Keratinocyte (primary cell): ENCODE measurements around the gene ALKBH2. TPM values are rescaled to one million over a fixed set of nuclear protein-coding genes. Genes with fewer than 3 reads are reported as not detected.

Experiments
- DNase-seq: peaks from one replicate; pipeline ENCODE4 v3.0.0-alpha.2; 2011; ENCODE audit warnings: low read depth, missing footprints, low spot score
- FAIRE-seq: peaks from 2 replicates; lab custom pipeline; 2011; peaks lifted over from hg19 to GRCh38; lab: Jason Lieb, UNC
- H2AFZ ChIP-seq: 2 replicates; pipeline ENCODE4 v1.6.0; 2012; ENCODE audit warnings: low read length, control low read depth, inconsistent platforms; ENCODE audit not compliant: control insufficient read depth
- H3K27ac ChIP-seq: 2 replicates; pipeline ENCODE4 v1.5.1; 2011; ENCODE audit warnings: low read length; ENCODE audit not compliant: control insufficient read depth, insufficient read depth
- H3K27me3 ChIP-seq: 3 replicates; pipeline ENCODE4 v1.6.0; 2011; ENCODE audit warnings: low read length; ENCODE audit not compliant: control insufficient read depth, insufficient read depth; ENCODE audit errors: extremely low read depth
- H3K36me3 ChIP-seq, 2 experiments: 2 replicates in 1 of 2; 3 replicates in 1 of 2; pipeline ENCODE4 v1.5.1; 2011; ENCODE audit warnings: low read length in 2 of 2, mild to moderate bottlenecking in 1 of 2; ENCODE audit not compliant: control insufficient read depth in 2 of 2, insufficient read depth in 2 of 2; ENCODE audit errors: extremely low read depth in 1 of 2
- H3K4me1 ChIP-seq: 3 replicates; pipeline ENCODE4 v1.5.1; 2011; ENCODE audit warnings: low read length; ENCODE audit not compliant: control insufficient read depth, insufficient read depth; ENCODE audit errors: extremely low read depth
- H3K4me2 ChIP-seq: 3 replicates; pipeline ENCODE4 v1.6.0; 2011; ENCODE audit warnings: low read depth, low read length; ENCODE audit not compliant: control insufficient read depth, insufficient read depth; ENCODE audit errors: extremely low read depth
- H3K4me3 ChIP-seq, 3 experiments: fragments of 200-600 bp in 1 of 3; sonication (generic) in 1 of 3; 2 replicates in 2 of 3; 3 replicates in 1 of 3; pipeline ENCODE4 v1.5.1; 2011 to 2016; ENCODE audit warnings: low read length in 3 of 3, mild to moderate bottlenecking in 3 of 3, control low read depth in 2 of 3, inconsistent platforms in 1 of 3, low read depth in 1 of 3, mixed read lengths in 1 of 3, mixed run types in 1 of 3, moderate library complexity in 1 of 3; ENCODE audit not compliant: control insufficient read depth in 2 of 3, insufficient read depth in 2 of 3; ENCODE audit errors: extremely low read depth in 1 of 3
- H3K79me2 ChIP-seq: 2 replicates; pipeline ENCODE4 v1.6.0; 2012; ENCODE audit warnings: low read length; ENCODE audit not compliant: control insufficient read depth, insufficient read depth
- H3K9ac ChIP-seq: 3 replicates; pipeline ENCODE4 v1.6.0; 2011; ENCODE audit warnings: low read length; ENCODE audit not compliant: control insufficient read depth, insufficient read depth; ENCODE audit errors: extremely low read depth
- H3K9me1 ChIP-seq: 3 replicates; pipeline ENCODE4 v1.6.0; 2011; ENCODE audit warnings: low read length; ENCODE audit not compliant: control insufficient read depth, insufficient read depth; ENCODE audit errors: extremely low read depth
- H3K9me3 ChIP-seq: 2 replicates; pipeline ENCODE4 v1.5.1; 2012; ENCODE audit warnings: low read depth, low read length; ENCODE audit not compliant: control insufficient read depth
- H4K20me1 ChIP-seq: 3 replicates; pipeline ENCODE4 v1.6.0; 2011; ENCODE audit warnings: low read length; ENCODE audit not compliant: control insufficient read depth, insufficient read depth; ENCODE audit errors: extremely low read depth
- EZH2 ChIP-seq: IDR thresholded peaks from one replicate; pipeline ENCODE4 v1.6.1; 2012; ENCODE audit warnings: inconsistent platforms, mild to moderate bottlenecking, low read length, moderate library complexity
- dilution Hi-C: fragments of 300-500 bp; cut with MboI; formaldehyde crosslinking; loops from one replicate; pipeline ENCODE4 v1.7.0; 2020; ENCODE audit warnings: low sequenced_read_pairs; ENCODE audit not compliant: extremely low pct_ligation_motif_present
- polyA plus RNA-seq, 5 experiments: library from polyadenylated mRNA; depleted of rRNA in 3 of 5; stranded (reverse) in 3 of 5; stranded (forward) in 1 of 5; unstranded in 1 of 5; fragments of >200 nt; gene quantifications; 1 replicate in 1 of 5; 2 replicates in 3 of 5; 3 replicates in 1 of 5; pipeline versions ENCODE4 v1.2.1 to v1.2.3, GENCODE V29; 2011 to 2012; ENCODE audit warnings: missing spikeins in 2 of 5, low read depth in 1 of 5, low replicate concordance in 1 of 5
- TF ChIP-seq, protein P1 (sequence below), 3 experiments: IDR thresholded peaks in 1 of 3; conservative IDR thresholded peaks in 1 of 3; optimal IDR thresholded peaks in 1 of 3; 2 replicates in 2 of 3; 3 replicates in 1 of 3; pipeline versions ENCODE3 to v1.5.1; 2011; ENCODE audit warnings: low read length in 3 of 3, mild to moderate bottlenecking in 3 of 3, moderate library complexity in 2 of 3, control low read depth in 1 of 3, inconsistent platforms in 1 of 3; ENCODE audit not compliant: insufficient read depth in 2 of 3; ENCODE audit errors: extremely low read depth in 1 of 3

The ALKBH2 gene
- polyA plus RNA-seq, 1 donor (not counting 4 experiments of a cell fraction or from before 2014, with no cell fraction given) = 25.2 TPM

- dilution Hi-C loops = no loop called here
- H3K4me2 ChIP-seq = no peak overlapping the region
- H2AFZ ChIP-seq = no peak overlapping the region
- FAIRE-seq (no peak), DNase-seq (no peak)
- H3K9ac ChIP-seq = no peak overlapping the region
- no peak for TF ChIP-seq EZH2
- TF ChIP-seq, protein P1, sequence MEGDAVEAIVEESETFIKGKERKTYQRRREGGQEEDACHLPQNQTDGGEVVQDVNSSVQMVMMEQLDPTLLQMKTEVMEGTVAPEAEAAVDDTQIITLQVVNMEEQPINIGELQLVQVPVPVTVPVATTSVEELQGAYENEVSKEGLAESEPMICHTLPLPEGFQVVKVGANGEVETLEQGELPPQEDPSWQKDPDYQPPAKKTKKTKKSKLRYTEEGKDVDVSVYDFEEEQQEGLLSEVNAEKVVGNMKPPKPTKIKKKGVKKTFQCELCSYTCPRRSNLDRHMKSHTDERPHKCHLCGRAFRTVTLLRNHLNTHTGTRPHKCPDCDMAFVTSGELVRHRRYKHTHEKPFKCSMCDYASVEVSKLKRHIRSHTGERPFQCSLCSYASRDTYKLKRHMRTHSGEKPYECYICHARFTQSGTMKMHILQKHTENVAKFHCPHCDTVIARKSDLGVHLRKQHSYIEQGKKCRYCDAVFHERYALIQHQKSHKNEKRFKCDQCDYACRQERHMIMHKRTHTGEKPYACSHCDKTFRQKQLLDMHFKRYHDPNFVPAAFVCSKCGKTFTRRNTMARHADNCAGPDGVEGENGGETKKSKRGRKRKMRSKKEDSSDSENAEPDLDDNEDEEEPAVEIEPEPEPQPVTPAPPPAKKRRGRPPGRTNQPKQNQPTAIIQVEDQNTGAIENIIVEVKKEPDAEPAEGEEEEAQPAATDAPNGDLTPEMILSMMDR (optimal IDR thresholded peaks at IDR 0.05 in 1 of 3, IDR thresholded peaks at IDR 0.05 in 1 of 3, conservative IDR thresholded peaks at IDR 0.05 in 1 of 3; ENCODE audit: extremely low read depth in 1 of 3, insufficient read depth in 2 of 3, low read length in 3 of 3) = no peak
- H3K27me3 ChIP-seq = no peaks in the 10 kb centered on the region
- H3K9me3 ChIP-seq = no peaks in the 10 kb centered on the region
- H3K9me1 ChIP-seq = no peaks in the 10 kb centered on the region
- H3K4me3 ChIP-seq = no peak overlapping the region
- H4K20me1 ChIP-seq = no peaks in the 10 kb centered on the region
- peaks cover 12% of the 10 kb centered on the region for H3K4me1 ChIP-seq
- H3K36me3 ChIP-seq = peaks cover 8 to 10% of the 10 kb centered on the region in 2 experiments
- no peak overlapping the region for H3K27ac ChIP-seq
- peaks cover 16% of the 10 kb centered on the region for H3K79me2 ChIP-seq
These were observed 3.6 kb downstream of the ALKBH2 start for GRCh38 chr12:109089683-109090082.

GRCh38 chr12:109088818-109089217, 4.5 kb downstream of the ALKBH2 start:
- H3K4me1 ChIP-seq = peaks cover 12% of the 10 kb centered on the region
- DNase-seq (no peak), FAIRE-seq (no peak)
- H3K9me3 ChIP-seq = no peaks in the 10 kb centered on the region
- H3K9ac ChIP-seq = no peak overlapping the region
- peaks cover 16% of the 10 kb centered on the region for H3K79me2 ChIP-seq
- no peaks in the 10 kb centered on the region for H3K9me1 ChIP-seq
- H3K27ac ChIP-seq = no peak overlapping the region
- no peaks in the 10 kb centered on the region for H4K20me1 ChIP-seq
- TF ChIP-seq, protein P1 (optimal IDR thresholded peaks at IDR 0.05 in 1 of 3, IDR thresholded peaks at IDR 0.05 in 1 of 3, conservative IDR thresholded peaks at IDR 0.05 in 1 of 3; ENCODE audit: extremely low read depth in 1 of 3, insufficient read depth in 2 of 3, low read length in 3 of 3) = no peak
- no peak for TF ChIP-seq EZH2
- H3K4me2 ChIP-seq = no peak overlapping the region
- peaks cover 8 to 11% of the 10 kb centered on the region in 2 experiments for H3K36me3 ChIP-seq
- no peaks in the 10 kb centered on the region for H3K27me3 ChIP-seq
- no peak overlapping the region for H2AFZ ChIP-seq
- no peak overlapping the region for H3K4me3 ChIP-seq
- dilution Hi-C loops = no loop called here
